HG03097 (cell line): ENCODE measurements around the gene NKAIN2.
"Not testable (repeated sequence)": the region's sequence is repeated elsewhere in the genome, so short reads cannot be mapped to it uniquely, and the experiment has no call there.

Source experiments
- ATAC-seq: cut with Tn5 transposase; IDR thresholded peaks from one replicate; pipeline ENCODE4 v1.9.1; 2021; ENCODE audit not compliant: unreplicated experiment, low FRiP score

NKAIN2 gene

DNA sequence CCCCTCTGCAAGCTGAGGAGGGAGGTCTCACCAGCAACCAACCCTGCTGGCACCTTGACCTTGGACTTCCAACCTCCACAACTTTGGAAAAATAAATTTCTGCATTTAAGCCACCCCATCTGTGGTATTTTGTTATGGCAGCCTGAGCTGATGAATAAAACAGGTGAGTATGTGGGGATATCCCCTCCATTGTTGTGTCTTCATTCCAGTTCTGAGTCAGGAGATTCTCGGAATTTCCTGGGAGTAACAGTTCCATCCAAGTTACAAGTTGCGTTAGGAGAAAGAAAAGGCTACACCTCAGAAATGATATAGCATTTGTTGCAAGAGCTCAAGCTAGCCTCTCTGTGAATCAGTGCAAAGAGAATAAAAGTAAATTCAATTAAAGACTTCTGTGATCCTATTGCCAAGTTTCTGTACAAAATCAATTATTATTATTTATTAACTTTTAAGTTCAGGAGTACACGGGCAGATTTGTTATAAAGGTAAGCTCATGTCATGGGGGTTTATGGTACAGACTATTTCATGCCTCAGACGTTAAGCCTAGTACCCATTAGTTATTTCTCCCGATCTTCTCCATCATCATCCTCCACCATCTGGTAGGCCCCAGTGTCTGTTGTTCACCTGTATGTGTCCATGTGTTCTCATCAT is 153.0 kb downstream of the NKAIN2 start:
- ATAC-seq, result no peak

DNA sequence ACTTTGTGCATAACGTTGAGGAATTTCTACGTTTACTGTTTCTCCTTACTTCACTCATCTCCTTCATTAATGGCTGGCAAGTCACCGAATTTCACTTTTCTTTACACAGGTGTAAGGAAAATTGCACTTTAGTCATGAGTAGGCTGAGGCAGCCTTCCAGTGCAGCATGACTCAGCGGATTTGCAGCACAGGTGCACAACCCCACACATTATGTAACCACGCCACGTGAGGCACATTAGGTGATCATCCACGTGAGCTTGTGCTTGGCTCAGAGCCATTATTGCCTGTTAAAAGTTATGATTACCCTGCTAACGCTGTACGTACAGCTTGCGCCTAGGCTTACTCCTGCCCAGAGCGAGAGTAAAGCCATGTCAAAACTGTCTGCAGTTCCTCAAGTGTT is 158.8 kb downstream of the NKAIN2 start:
- ATAC-seq, result no peak

DNA sequence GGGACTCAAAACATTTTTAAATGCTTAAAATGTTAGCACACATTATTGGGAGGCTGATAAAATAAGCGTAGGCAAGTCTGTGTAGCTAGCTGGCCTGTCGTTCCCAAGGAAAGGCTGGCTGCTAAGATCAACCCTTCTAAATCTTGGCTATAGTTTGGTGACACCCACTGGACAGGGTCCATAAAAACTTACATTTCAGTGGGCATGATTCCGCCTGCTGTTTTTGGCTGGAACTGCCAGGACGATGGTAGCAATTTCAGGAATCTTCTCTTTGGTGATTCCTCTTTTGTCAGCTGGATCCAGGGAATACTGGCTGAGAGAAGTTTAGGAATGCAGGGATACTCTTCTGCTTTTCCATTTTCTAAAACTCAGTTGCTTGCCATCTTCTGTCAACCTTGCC is 162.2 kb downstream of the NKAIN2 start:
- no peak for ATAC-seq

DNA sequence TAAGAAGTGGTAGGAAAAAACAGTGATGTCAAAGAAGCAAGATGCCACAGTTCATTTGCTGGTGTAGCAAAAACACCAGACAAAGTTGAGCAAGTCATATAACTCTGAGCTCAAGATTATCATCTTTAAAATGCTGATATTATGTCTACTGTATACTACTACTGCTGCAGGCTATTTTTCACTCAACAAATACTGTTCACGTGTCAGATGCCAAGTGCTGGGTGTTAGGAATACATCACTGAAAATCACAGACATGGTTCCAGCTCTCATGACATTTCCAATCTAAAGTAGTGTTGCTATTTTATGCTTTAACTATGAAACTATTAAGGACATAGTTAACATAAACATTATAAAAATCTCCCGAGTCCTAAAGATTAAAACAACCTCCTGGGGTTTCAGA is 163.0 kb downstream of the NKAIN2 start:
- ATAC-seq, result no peak

DNA sequence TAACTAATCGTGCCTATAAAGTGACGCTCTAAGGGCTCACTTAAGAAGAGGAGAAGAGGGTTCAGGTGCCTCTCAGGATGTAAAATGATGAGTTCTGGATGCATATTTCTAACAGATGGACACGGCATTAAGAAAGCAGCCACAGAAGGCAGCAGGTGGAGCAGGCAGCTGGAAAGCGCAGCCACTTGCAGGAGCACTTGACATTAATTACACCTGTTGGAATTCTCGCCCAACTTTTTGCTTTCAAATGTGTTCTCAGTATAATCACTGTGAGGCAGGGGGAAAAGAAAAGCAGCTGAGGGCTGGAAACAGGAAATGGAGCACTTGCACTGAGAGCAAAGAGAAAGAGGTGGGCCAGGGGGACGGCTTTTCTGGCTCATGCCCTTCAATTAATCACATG is 164.2 kb downstream of the NKAIN2 start:
- no peak for ATAC-seq

DNA sequence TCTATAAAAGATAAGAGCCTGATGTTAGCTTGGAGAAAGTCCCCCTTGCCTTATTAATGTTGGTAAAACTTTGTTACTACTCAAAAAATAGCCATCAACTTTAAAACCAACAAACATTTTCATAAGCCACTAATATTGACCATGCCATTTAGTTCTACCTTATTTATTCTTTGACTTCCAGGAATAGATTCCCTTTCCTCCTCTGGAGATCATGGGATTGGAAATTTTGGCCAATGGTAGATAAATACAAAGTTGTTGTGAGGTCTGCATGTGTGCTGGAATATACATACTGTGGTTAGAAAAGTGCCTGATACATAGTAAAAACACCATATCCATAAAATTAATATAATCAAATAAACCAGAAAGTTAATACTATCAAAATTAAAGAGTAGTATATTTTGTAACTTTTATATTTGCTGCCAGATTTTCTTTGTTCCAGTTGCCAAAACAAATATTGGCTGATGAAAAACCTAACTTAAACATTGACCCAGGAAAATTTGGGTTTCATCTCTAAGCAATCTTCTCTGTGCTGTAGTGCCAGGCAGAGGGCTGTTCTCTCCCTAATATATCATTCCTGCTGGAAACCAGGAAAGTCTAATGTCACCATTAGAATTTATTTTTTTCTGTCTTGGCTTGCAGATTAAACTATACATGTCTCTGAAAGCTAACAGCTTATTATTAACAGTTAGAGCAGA is 169.1 kb downstream of the NKAIN2 start:
- no peak for ATAC-seq

DNA sequence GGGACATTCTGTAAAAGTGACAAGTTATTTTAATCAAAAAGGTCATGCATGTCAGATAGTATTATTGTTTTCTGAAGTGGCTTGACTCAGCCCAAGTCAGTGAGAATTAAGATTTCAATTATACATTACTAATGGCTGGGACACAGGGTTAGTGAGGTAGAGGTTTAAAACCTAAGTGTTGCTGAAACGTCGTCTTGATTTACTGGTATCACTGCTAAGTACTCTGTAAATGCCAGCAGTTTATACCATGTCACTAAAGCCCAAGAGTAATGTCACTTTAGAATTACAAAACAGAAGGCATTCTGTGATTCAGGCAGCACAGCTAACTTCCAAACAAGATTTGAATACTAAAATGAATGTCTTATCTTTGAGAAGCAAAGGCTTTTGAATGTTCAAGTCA is 176.6 kb downstream of the NKAIN2 start:
- ATAC-seq, result no peak

DNA sequence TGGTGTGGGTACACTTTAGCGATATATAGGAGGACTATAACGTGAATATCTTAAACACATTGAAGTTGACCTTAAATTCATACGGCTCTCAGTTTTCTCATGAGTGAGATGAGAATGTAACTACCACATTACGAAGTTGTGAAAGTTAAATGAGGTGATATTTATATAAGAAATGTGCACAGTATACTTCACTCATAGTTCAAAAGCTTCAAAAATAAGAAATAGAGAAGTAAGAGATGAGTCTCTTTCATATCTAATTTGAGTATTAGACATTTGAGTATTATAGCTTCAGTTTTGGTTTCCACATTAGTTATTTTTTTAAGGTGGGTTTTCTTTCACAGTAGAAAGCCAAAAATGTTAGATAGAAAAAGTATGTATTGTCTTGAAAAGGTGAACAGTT is 183.3 kb downstream of the NKAIN2 start:
- ATAC-seq, result no peak

DNA sequence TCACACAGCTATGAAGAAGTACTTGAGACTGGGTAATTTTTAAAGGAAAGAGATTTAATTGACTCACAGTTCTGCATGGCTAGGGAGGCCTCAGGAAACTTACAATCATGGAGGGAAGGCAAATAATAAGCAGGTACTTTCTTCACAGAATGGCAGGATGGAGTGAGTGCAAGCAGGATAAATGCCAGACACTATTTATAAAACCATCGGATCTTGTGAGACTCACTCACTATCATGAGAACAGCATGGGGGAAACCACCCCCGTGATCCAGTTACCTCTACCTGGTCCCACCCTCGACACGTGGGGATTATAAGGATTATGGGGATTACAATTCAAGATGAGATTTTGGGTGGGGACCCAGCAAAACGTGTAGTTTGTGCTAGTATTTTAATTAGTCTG is 186.3 kb downstream of the NKAIN2 start:
- ATAC-seq, result not testable (repeated sequence)

DNA sequence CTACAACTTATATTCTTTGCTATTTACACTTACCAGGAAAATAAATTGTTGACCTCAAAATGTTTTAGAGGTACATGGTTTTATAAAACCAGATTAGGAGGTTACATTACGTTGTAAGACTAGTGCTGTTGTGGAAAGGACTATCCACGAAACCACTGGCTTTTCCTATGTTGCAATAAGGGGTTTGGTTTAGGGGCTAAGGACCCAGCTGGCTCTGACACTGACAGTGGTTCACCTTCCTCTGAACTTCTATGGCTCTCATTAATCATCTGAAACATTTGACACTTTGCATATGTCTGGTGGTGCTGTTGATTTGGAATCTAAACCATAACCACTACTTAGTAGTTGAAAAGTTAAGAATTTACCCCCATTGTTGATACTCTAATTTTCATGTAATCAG is 186.7 kb downstream of the NKAIN2 start:
- no peak for ATAC-seq

DNA sequence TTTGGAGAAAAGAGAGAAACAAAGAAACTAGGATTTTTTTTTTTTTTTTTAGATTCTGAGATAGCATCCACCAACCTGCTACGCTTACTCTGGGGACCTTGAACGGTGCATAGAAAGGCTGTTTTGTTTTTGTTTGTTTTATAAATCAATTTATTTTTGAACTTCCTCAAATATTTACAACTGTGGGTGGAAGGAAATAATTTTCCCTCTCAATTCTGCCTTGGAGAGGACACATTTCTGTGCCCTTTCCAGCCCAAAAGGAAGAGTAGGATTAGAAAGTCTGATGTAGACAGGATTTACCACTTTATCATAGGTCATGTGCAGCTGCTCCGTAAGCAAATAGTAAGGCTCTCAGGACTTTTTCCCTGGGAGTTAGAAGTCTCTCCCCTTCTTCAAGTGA is 190.5 kb downstream of the NKAIN2 start:
- no peak for ATAC-seq

DNA sequence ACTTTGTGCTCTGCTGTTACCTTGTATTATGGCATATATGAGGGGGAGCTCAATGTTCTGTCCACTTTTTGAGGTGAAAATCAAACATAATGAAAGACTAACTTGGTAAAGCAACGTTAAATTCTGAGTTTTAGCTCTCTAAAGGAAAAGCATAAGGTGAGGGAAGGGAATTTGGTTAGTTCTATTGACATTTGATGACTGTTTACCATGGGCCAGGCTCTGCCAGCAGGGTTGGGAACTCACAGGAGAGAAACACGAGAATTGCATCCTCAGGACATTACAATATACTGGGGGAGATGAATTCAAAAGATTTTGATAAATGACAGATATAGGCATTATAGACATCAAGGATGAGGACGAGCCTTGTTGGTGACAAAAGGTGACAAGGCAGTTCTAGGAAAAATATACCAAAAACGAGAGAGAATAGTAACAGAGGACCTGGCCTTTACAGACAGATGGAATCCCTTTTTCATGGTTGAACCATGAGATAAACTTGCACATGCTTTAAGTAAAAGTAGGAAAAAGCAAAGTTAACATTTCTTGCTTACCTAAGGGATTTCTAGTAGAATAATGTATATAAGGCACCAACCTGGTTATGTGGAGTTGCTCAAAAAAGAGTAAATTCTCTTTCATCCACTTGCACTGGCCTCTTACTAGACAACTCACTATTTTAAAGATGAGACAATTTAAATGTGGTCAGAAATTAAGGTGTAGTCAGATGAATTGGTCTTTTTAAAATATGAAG is 191.4 kb downstream of the NKAIN2 start:
- no peak for ATAC-seq

DNA sequence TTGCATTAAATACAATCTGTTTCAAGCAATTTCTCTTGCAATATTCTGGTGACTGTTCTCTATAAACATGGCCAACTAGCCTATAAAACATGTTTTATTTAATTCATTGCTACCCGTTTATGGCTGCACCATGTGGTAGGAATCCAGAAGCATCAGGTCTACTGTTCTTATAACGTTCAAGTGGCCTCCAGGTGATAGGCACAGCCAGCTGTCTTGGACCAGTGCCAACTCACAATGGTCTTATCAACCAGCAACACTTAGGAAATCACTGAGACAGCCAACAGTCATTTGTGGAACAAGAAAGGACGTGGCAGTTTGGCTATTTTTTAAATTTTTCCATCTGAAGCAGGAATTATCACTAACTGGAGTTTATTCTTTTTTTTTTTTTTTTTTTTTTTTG is 193.6 kb downstream of the NKAIN2 start:
- no peak for ATAC-seq

DNA sequence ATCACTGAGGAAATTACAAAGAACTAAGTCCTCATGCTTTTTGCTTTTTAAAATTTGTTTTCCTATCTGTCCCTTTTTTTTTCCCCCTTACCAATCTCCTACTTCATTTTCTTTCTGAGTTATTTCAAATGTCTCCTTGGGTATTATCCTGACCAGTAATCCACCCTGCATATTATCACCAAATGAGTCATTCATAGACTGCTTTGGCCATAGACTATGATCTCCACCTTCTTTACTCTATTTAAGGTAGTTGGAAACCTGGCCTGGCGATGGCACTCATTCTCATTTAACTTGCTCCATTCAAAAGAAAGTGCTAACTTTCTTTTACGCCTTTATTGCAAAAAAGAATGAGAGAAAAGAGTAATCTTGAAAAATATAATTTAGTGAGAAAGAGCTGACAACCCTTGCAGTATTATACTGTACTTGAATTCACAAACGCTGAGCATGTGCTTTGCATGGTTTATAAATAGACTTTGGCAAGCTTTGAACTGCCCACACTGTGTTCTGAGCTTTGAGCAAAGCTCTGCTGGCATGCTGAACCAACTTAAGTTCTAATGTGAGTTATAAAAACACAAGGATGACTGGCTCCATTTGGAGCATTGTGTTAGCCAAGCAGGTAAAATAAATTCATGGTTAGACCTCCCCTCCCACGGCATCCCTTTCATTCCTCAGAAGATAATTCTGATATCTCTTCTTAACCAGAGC is 198.9 kb downstream of the NKAIN2 start:
- ATAC-seq, result no peak

DNA sequence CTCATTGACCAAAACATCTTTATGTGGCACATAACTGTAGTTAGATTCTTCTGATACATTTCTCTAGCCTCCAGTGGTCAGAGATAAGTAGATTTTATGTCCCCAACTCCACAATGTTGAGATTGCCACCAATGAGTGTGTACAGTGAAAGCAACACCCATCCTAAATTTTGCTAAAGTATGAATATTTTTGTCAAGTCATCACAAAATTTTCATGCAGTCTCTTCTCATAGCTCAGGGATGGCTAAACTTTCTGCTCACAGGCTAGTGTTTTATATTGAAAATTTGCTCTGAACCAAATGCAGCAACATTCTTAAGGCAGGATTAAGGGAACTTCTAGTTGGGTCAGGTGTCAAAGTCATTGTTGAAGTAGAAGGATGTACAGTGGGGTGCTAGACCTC is 203.6 kb downstream of the NKAIN2 start:
- ATAC-seq, result no peak

DNA sequence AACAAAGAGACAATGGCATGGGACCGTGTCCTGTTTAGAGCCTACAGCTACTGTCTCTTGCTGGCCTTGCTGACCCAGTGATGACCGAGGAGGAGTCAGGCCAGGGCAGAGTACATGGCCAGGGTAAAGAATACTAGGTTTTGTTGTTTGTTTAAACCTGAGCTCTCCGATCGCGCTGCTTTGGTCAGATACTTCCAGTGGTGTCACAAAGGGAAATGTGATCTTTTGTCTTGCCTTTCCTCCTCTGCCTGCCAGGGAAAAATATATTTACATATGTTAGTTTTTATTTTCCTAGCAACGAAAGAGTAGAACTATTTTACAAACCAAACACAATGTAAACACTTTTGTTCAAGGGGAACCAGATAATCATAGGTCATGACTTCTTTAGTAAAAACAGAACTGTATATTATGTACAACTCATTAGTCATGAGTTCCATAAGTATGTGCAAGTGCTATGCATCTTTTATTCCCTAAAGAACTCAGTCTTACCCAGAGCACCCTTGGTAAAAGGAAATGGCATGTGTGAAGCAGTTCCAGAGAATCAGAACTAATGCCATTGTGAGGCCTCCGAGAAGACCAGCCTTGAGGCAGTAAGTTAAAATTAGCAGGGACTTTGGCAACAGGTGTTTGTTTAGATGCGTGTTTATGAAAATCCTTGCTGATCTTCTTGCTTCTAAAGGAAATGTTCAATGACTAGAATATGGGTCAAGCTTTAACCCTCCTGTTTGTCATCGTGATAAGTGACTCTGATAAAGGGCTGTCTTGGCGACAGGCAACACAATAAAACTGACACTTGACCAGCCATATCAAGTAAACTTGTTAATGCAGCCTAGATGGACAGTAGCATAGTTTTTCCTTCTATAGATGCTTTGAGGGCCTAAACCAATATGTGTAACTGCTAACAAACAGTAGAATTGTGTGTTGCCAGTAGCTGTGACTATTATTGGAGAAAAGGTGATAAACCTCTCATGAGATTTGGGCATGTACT is 204.6 kb downstream of the NKAIN2 start:
- no peak for ATAC-seq

DNA sequence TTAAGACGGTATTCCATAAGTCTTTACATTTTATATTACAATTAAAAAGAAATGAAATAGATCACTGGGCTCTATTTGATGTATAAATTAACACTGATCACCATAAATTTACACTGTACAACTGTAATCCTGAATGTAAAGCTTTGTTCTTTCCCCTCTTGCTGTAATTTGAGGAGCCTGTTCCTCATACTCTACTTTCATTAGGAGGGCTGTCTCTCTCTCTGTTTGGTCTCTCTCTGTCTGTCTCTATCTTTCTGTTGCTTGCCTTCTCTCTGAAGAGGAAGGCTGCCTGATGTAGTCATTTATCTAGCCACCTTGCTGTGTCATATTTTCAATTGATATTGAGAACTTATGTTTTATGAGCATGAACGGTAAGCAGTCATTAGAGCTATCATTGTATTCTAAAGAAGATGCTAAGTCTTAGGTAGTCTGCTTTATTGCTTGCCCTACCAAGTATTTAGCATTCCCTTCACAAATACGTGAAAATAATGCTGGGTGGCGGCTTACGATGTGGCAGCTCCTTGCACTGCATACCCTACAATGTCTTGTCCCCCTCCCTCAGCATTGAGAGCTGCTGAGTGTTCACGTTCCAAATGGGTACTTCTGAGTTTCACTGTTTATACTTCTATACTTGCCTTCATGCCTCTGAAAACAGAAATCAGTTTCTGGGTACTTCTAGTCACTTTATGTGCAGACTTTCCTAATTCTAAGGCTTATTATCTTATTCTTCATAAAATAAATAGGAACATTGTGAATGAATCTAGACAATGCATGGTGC is 205.5 kb downstream of the NKAIN2 start:
- ATAC-seq, result no peak

DNA sequence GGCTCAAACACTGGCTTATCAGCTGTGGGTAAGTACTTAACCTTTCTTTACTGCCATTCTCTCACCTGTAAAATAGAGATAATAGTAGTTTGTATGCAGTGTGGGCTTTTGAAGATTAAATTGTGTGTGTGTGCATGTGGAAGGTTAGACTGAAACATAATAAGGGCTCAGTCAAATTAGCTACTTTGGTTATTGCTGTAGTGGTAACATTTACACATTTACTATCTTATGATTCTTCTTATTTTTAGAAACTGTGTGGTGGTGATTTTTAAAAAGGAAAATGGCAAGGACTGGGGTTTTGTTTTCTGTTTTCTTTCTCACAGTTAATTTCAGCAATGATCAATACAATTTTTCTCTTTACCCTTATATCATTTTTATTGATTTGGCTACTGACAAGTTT is 206.9 kb downstream of the NKAIN2 start:
- ATAC-seq, result no peak

DNA sequence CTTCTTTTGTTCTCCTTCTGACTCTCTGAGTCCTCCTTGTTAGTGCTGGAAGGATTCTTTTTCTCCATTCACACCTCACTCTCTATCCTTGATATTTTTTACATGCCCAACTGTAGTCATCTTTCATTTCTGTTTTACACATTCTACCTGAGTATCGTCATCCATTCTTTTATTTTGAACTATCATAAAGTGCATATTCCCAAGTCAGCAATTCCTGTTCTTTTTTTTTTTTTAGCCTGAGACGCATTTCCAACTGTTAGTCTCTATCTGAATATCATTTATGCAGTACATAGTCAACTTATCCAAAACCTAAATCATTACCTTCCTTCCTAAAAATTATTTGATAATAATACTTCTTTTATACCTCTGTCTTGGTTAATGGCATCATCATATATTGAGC is 207.5 kb downstream of the NKAIN2 start:
- ATAC-seq, result no peak
